Measurements from ENCODE around the gene ZFHX3. TPM values are rescaled to one million over a fixed set of nuclear protein-coding genes. Genes with fewer than 3 reads are reported as not detected.
"Not testable (repeated sequence)": the region's sequence is repeated elsewhere in the genome, so short reads cannot be mapped to it uniquely, and the experiment has no call there.

The ZFHX3 gene
- total RNA-seq, 1 donor from 2014 or later, result 51.4 TPM

GRCh38 chr16:73000020-73000906, 47.7 kb downstream of the ZFHX3 start:
- no peak for DNase-seq (ENCODE audit: low spot score)

- no peak for DNase-seq (ENCODE audit: low spot score)
Observed at GRCh38 chr16:72999541-73000019, 48.3 kb downstream of the ZFHX3 start.

- no peak for DNase-seq (ENCODE audit: low spot score)
Observed at GRCh38 chr16:72997141-72997542, 50.8 kb downstream of the ZFHX3 start.

- peak; percentile 52 for DNase-seq (ENCODE audit: low spot score)
Observed at GRCh38 chr16:72996291-72997062, 51.5 kb downstream of the ZFHX3 start.

- DNase-seq (ENCODE audit: low spot score), result not testable (repeated sequence)
Observed at GRCh38 chr16:72995882-72996270, 52.1 kb downstream of the ZFHX3 start.

GRCh38 chr16:72995151-72995881, 52.6 kb downstream of the ZFHX3 start:
- no peak for DNase-seq (ENCODE audit: low spot score)

- DNase-seq (ENCODE audit: low spot score), result no peak
Observed at GRCh38 chr16:72992142-72992601, 55.8 kb downstream of the ZFHX3 start.

GRCh38 chr16:72991644-72992043, 56.3 kb downstream of the ZFHX3 start:
- no peak for DNase-seq (ENCODE audit: low spot score)

GRCh38 chr16:72991211-72991610, 56.7 kb downstream of the ZFHX3 start:
- DNase-seq (ENCODE audit: low spot score), result no peak

- DNase-seq (ENCODE audit: low spot score), result no peak
Observed at GRCh38 chr16:72990571-72990970, 57.4 kb downstream of the ZFHX3 start.

- DNase-seq (ENCODE audit: low spot score), result no peak
Observed at GRCh38 chr16:72989579-72990551, 58.1 kb downstream of the ZFHX3 start.

- not testable (repeated sequence) for DNase-seq (ENCODE audit: low spot score)
Observed at GRCh38 chr16:72989203-72989578, 58.7 kb downstream of the ZFHX3 start.

- DNase-seq (ENCODE audit: low spot score), result no peak
Observed at GRCh38 chr16:72988569-72988968, 59.4 kb downstream of the ZFHX3 start.

- no peak for DNase-seq (ENCODE audit: low spot score)
Observed at GRCh38 chr16:72987480-72987901, 60.4 kb downstream of the ZFHX3 start.

- DNase-seq (ENCODE audit: low spot score), result no peak
Observed at GRCh38 chr16:72985995-72986394, 61.9 kb downstream of the ZFHX3 start.

- DNase-seq (ENCODE audit: low spot score), result no peak
Observed at GRCh38 chr16:72985148-72985941, 62.6 kb downstream of the ZFHX3 start.

- DNase-seq (ENCODE audit: low spot score), result peak; percentile 42
Observed at GRCh38 chr16:72983728-72984350, 64.1 kb downstream of the ZFHX3 start.

- DNase-seq (ENCODE audit: low spot score), result no peak
Observed at GRCh38 chr16:72983241-72983640, 64.7 kb downstream of the ZFHX3 start.

- DNase-seq (ENCODE audit: low spot score), result no peak
Observed at GRCh38 chr16:72979974-72980373, 68.0 kb downstream of the ZFHX3 start.

Data from mucosa of gallbladder (tissue), 1 donor.